Activated CD4-positive, alpha-beta T cell treated with anti-CD3 and anti-CD28 coated beads, Interleukin-2, amount 50 U/mL, for 4 hours (primary cell): ENCODE results near the gene CLPTM1L.

Source experiments
- DNase-seq, 2 experiments: peaks; one replicate each; pipeline ENCODE4 v3.0.0-alpha.2; 2020

CLPTM1L gene

GRCh38 chr5:1270426-1270825 is 74.5 kb downstream of the CLPTM1L start:
- no peak for DNase-seq

GRCh38 chr5:1268666-1269065 is 76.2 kb downstream of the CLPTM1L start:
- DNase-seq, result no peak

GRCh38 chr5:1268056-1268455 is 76.8 kb downstream of the CLPTM1L start:
- no peak for DNase-seq
